A549 (cell line): ENCODE measurements around the gene KSR1. TPM values are rescaled to one million over a fixed set of nuclear protein-coding genes. Genes with fewer than 3 reads are reported as not detected.
"Not testable (repeated sequence)": the region's sequence is repeated elsewhere in the genome, so short reads cannot be mapped to it uniquely, and the experiment has no call there.

Experiments used
- ATAC-seq, 2 experiments: fragments of 200-7000 bp in 1 of 2; fragments of >200 bp in 1 of 2; cut with Nextera tagmentation in 1 of 2; cut with Tn5 transposase in 1 of 2; 3 replicates each; pipeline versions ENCODE4 v1.8.0 to v1.9.1; 2018 to 2020; ENCODE audit warnings: mild to moderate bottlenecking in 1 of 2, moderate library complexity in 1 of 2
- CTCF ChIA-PET: fragments of 300-600 bp; sonication (Branson Sonifier 250); formaldehyde crosslinking; extraction: SDS; loops from one replicate; lab custom pipeline; 2021; ENCODE audit warnings: antibody characterized with exemption, inconsistent platforms; lab: Yijun Ruan, JAX
- POLR2A ChIA-PET: fragments of 350-600 bp; formaldehyde crosslinking; extraction: SDS; loops from one replicate; lab custom pipeline; 2021; ENCODE audit warnings: antibody characterized with exemption, inconsistent platforms; lab: Yijun Ruan, JAX
- DNase-seq, 2 experiments: peaks; one replicate each; pipeline versions ENCODE4 v3.0.0 to v3.0.0-alpha.2; 2011 to 2016; ENCODE audit warnings: low read depth in 1 of 2, low spot score in 1 of 2
- FAIRE-seq: peaks from 2 replicates; lab custom pipeline; 2011; peaks lifted over from hg19 to GRCh38; lab: Jason Lieb, UNC
- H3K27ac ChIP-seq, 2 experiments: fragments of >200 bp; sonication (Bioruptor Twin); formaldehyde crosslinking; 3 replicates each; pipeline ENCODE4 v1.5.1; 2016 to 2017
- H3K4me1 ChIP-seq: fragments of >200 bp; sonication (Bioruptor Twin); formaldehyde crosslinking; 3 replicates; pipeline ENCODE4 v1.6.1; 2016
- H3K4me2 ChIP-seq: fragments of >200 bp; sonication (Bioruptor Twin); formaldehyde crosslinking; 3 replicates; pipeline ENCODE4 v1.6.1; 2016
- H3K4me3 ChIP-seq: fragments of >200 bp; sonication (Bioruptor Twin); formaldehyde crosslinking; 3 replicates; pipeline ENCODE4 v1.5.1; 2016
- H3K9me3 ChIP-seq: fragments of >200 bp; sonication (Bioruptor Twin); formaldehyde crosslinking; 3 replicates; pipeline ENCODE4 v1.6.1; 2016
- E2F6 ChIP-seq: IDR thresholded peaks from 2 replicates; pipeline ENCODE4 v1.6.1; 2012; ENCODE audit warnings: low read depth, borderline replicate concordance
- EHMT2 ChIP-seq: fragments of 200-600 bp; sonication (generic); IDR thresholded peaks from 2 replicates; pipeline ENCODE4 v1.6.1; 2016; ENCODE audit warnings: antibody characterized with exemption, low read depth, mild to moderate bottlenecking, moderate library complexity
- FOSB ChIP-seq: fragments of 250-450 bp; sonication (Bioruptor Pico); IDR thresholded peaks from 2 replicates; pipeline ENCODE4 v1.5.0; 2020; ENCODE audit warnings: mild to moderate bottlenecking, moderate library complexity
- FOSL2 ChIP-seq, 2 experiments: fragments of 450-650 bp in 1 of 2; fragments of >200 bp in 1 of 2; sonication (Bioruptor Twin) in 1 of 2; formaldehyde crosslinking; IDR thresholded peaks; 2 replicates each; pipeline versions ENCODE4 v1.5.0 to v1.6.1; 2016 to 2020; ENCODE audit warnings: mild to moderate bottlenecking in 1 of 2, moderate library complexity in 1 of 2
- FOXS1 ChIP-seq: fragments of 250-450 bp; sonication (Bioruptor Pico); IDR thresholded peaks from 2 replicates; pipeline ENCODE4 v1.5.0; 2020; ENCODE audit warnings: mild to moderate bottlenecking, moderate library complexity
- HDAC2 ChIP-seq: fragments of 200-600 bp; sonication (generic); IDR thresholded peaks from 2 replicates; pipeline ENCODE4 v1.6.1; 2016
- HOXB13 ChIP-seq: fragments of 250-450 bp; sonication (Bioruptor Pico); IDR thresholded peaks from 2 replicates; pipeline ENCODE4 v1.5.0; 2020; ENCODE audit warnings: low read depth, mild to moderate bottlenecking, moderate library complexity
- JUNB ChIP-seq: fragments of >200 bp; sonication (Bioruptor Twin); formaldehyde crosslinking; IDR thresholded peaks from 2 replicates; pipeline ENCODE4 v1.6.1; 2016
- MAFK ChIP-seq: fragments of 450-650 bp; IDR thresholded peaks from 2 replicates; pipeline ENCODE4 v1.6.1; 2014; ENCODE audit not compliant: partially characterized antibody
- MAZ ChIP-seq: fragments of 150-350 bp; IDR thresholded peaks from 2 replicates; pipeline ENCODE4 v1.6.1; 2014; ENCODE audit warnings: antibody characterized with exemption, low read depth, low read length, borderline replicate concordance
- PBX3 ChIP-seq: IDR thresholded peaks from 2 replicates; pipeline ENCODE4 v1.6.1; 2012
- POLR2AphosphoS2 ChIP-seq: conservative IDR thresholded peaks from 2 replicates; pipeline ENCODE4 v1.6.1; 2012; ENCODE audit warnings: low read length, improper control_type of control experiment, inconsistent platforms
- ZSCAN20 ChIP-seq: fragments of 250-450 bp; sonication (Bioruptor Pico); IDR thresholded peaks from 2 replicates; pipeline ENCODE4 v1.8.0; 2022; ENCODE audit warnings: mild to moderate bottlenecking, moderate library complexity
- WGBS: methylation state at CpG from one replicate; pipeline ENCODE4 v1.1.6; 2017; ENCODE audit errors: missing lambda C conversion rate; 5-methylcytosine and 5-hydroxymethylcytosine counted together
- polyA plus RNA-seq, 4 experiments: library from polyadenylated mRNA; depleted of rRNA in 3 of 4; stranded (reverse); fragments of >200 nt; fragmentation: RNase III in 1 of 4; extraction: RNeasy Plus Mini Kit Qiagen cat#74134 plus additional on column Dnase treatment in 1 of 4; gene quantifications; 2 replicates in 3 of 4; 3 replicates in 1 of 4; pipeline ENCODE4 v1.2.3, GENCODE V29; 2011 to 2017

The KSR1 gene
- polyA plus RNA-seq, 2 of the 4 experiments (the other 2 are of a cell fraction) = 13.3 to 14.6 TPM

GRCh38 chr17:27425571-27425970 is 30.7 kb upstream of the KSR1 start:
- H3K4me2 ChIP-seq, H3K27ac ChIP-seq, POLR2A ChIA-PET, H3K4me1 ChIP-seq, FAIRE-seq, DNase-seq, H3K4me3 ChIP-seq, H3K9me3 ChIP-seq, ATAC-seq: not testable (repeated sequence)
- 51% methylated on average over 4 of the region's 6 CpGs for WGBS
- CTCF ChIA-PET = interaction anchor here (1.4 to 1.8 kb wide), 2 partner anchors 18 to 189 kb away, joined by 4 to 5 read pairs; no protein-coding TSS in a partner anchor

GRCh38 chr17:27425991-27426390 is 30.3 kb upstream of the KSR1 start:
- CTCF ChIA-PET = interaction anchor here (0.6 kb wide), 1 partner anchor 180 kb away, joined by 3 read pairs; no protein-coding TSS in a partner anchor
- ATAC-seq (no peak), FAIRE-seq (no peak), DNase-seq (no peak)
- POLR2A ChIA-PET = no interaction called here
- 90% methylated on average over 1 of the region's 3 CpGs for WGBS
- Histone ChIP-seq H3K9me3 (no peaks in the 10 kb centered on the region; the same call in 2 of the 3 replicates), H3K4me1 (no peaks in the 10 kb centered on the region), H3K4me2 (no peak overlapping the region), H3K27ac (no peak overlapping the region), H3K4me3 (no peak overlapping the region)
- no peak for TF ChIP-seq PBX3
- no peak for TF ChIP-seq HDAC2
- TF ChIP-seq ZSCAN20 (CRISPR knock-in tag) = no peak
- TF ChIP-seq FOSB (CRISPR knock-in tag) = no peak
- no peak for TF ChIP-seq E2F6
- TF ChIP-seq JUNB = no peak
- no peak for TF ChIP-seq MAZ
- no peak for TF ChIP-seq FOSL2 (IDR thresholded peaks at IDR 0.05)
- no peak for TF ChIP-seq FOSL2 (CRISPR knock-in tag; IDR thresholded peaks at IDR 0.05)
- TF ChIP-seq POLR2AphosphoS2 = no peak
- TF ChIP-seq HOXB13 = no peak
- TF ChIP-seq FOXS1 (CRISPR knock-in tag) = no peak
- TF ChIP-seq MAFK = no peak
- TF ChIP-seq EHMT2 = no peak

GRCh38 chr17:27426471-27426870 is 29.8 kb upstream of the KSR1 start:
- CTCF ChIA-PET = interaction anchor here (0.6 kb wide), 1 partner anchor 180 kb away, joined by 3 read pairs; no protein-coding TSS in a partner anchor
- WGBS = 60% methylated on average over 2 of the region's 3 CpGs

GRCh38 chr17:27427166-27427862 is 28.9 kb upstream of the KSR1 start:
- ATAC-seq, POLR2A ChIA-PET, H3K4me3 ChIP-seq, H3K9me3 ChIP-seq, H3K4me2 ChIP-seq, FAIRE-seq, CTCF ChIA-PET, H3K4me1 ChIP-seq, DNase-seq, H3K27ac ChIP-seq: not testable (repeated sequence)
- WGBS = 52% methylated on average over 5 of the region's 5 CpGs

More at GRCh38 chr17:27426471-27426870, 29.8 kb upstream of the KSR1 start:
- ATAC-seq, H3K4me3 ChIP-seq, FAIRE-seq, H3K4me1 ChIP-seq, POLR2A ChIA-PET, H3K9me3 ChIP-seq, H3K4me2 ChIP-seq, DNase-seq, H3K27ac ChIP-seq: not testable (repeated sequence)
